HepG2 (cell line): ENCODE measurements around the gene ARHGEF16. TPM values are rescaled to one million over a fixed set of nuclear protein-coding genes. Genes with fewer than 3 reads are reported as not detected.

ENCODE experiments used
- ATAC-seq: fragments of 200-7000 bp; cut with Tn5 transposase; 3 replicates; pipeline ENCODE4 v1.9.1; 2020; ENCODE audit warnings: mild to moderate bottlenecking, moderate library complexity
- BruUV-seq: library from RNA; stranded (reverse); fragments of 400-500 nt; replicated peaks from 2 replicates; lab custom pipeline; 2021; lab: Mats Ljungman, UMichigan
- CTCF ChIA-PET: fragments of 300-600 bp; formaldehyde crosslinking; extraction: SDS; loops from one replicate; lab custom pipeline; 2021; ENCODE audit warnings: low total read pairs, inconsistent platforms, low intra/inter-chr PET ratio; lab: Yijun Ruan, JAX
- POLR2A ChIA-PET: fragments of 350-600 bp; sonication (Branson Sonifier 250); formaldehyde crosslinking; loops from one replicate; lab custom pipeline; 2020; ENCODE audit warnings: antibody characterized with exemption, inconsistent platforms; lab: Yijun Ruan, JAX
- DNase-seq: peaks from one replicate; pipeline ENCODE4 v3.0.0-alpha.2; 2015; ENCODE audit warnings: low spot score
- FAIRE-seq: peaks from 3 replicates; lab custom pipeline; 2011; peaks lifted over from hg19 to GRCh38; lab: Jason Lieb, UNC
- H2AFZ ChIP-seq: one replicate; pipeline ENCODE4 v1.6.1; 2011; ENCODE audit warnings: low read length, inconsistent platforms
- H3K27ac ChIP-seq: fragments of 300-600 bp; 3 replicates; pipeline ENCODE4 v1.8.0; 2011; ENCODE audit warnings: mixed run types, mild to moderate bottlenecking, mixed read lengths, low read length, inconsistent platforms; ENCODE audit not compliant: insufficient read depth; ENCODE audit errors: extremely low read length
- H3K27me3 ChIP-seq, 2 experiments: fragments of 200-600 bp in 1 of 2; 2 replicates in 1 of 2; 3 replicates in 1 of 2; pipeline versions ENCODE4 v1.6.0 to v1.8.0; 2011; ENCODE audit warnings: low read length in 2 of 2, mild to moderate bottlenecking in 2 of 2, moderate library complexity in 2 of 2, inconsistent platforms in 1 of 2; ENCODE audit not compliant: insufficient read depth in 2 of 2, control insufficient read depth in 1 of 2
- H3K36me3 ChIP-seq, 2 experiments: fragments of 200-600 bp in 1 of 2; replicated peaks in 1 of 2; 2 replicates in 1 of 2; 3 replicates in 1 of 2; pipeline versions ENCODE4 v1.5.1 to v1.8.0; 2011; ENCODE audit warnings: low read length in 2 of 2, inconsistent platforms in 1 of 2; ENCODE audit not compliant: insufficient read depth in 2 of 2, control insufficient read depth in 1 of 2
- H3K4me1 ChIP-seq: 2 replicates; pipeline ENCODE4 v1.5.1; 2012; ENCODE audit warnings: low read length, inconsistent platforms; ENCODE audit not compliant: insufficient read depth
- H3K4me2 ChIP-seq: 2 replicates; pipeline ENCODE4 v1.6.0; 2011; ENCODE audit warnings: low read depth, low read length, inconsistent platforms
- H3K4me3 ChIP-seq, 3 experiments: fragments of 200-600 bp in 1 of 3; sonication (generic), shearing (Covaris generic) in 1 of 3; replicated peaks in 1 of 3; 2 replicates each; pipeline ENCODE4 v1.5.1; 2011 to 2016; ENCODE audit warnings: low read length in 3 of 3, inconsistent platforms in 2 of 3, low read depth in 2 of 3, mild to moderate bottlenecking in 2 of 3, control low read depth in 1 of 3, mixed read lengths in 1 of 3; ENCODE audit not compliant: insufficient read depth in 1 of 3
- H3K79me2 ChIP-seq: one replicate; pipeline ENCODE4 v1.6.1; 2011; ENCODE audit warnings: low read length, inconsistent platforms; ENCODE audit not compliant: insufficient read depth
- H3K9ac ChIP-seq: 2 replicates; pipeline ENCODE4 v1.6.0; 2011; ENCODE audit warnings: mild to moderate bottlenecking, low read depth, low read length, inconsistent platforms; ENCODE audit not compliant: insufficient read depth
- H3K9me3 ChIP-seq: 2 replicates; pipeline ENCODE4 v1.5.1; 2012; ENCODE audit warnings: mild to moderate bottlenecking, low read length
- H4K20me1 ChIP-seq: 2 replicates; pipeline ENCODE4 v1.6.0; 2011; ENCODE audit warnings: inconsistent platforms, mild to moderate bottlenecking, low read length, moderate library complexity; ENCODE audit not compliant: insufficient read depth
- AGO2 ChIP-seq: fragments of 200-400 bp; formaldehyde crosslinking; optimal IDR thresholded peaks from 2 replicates; pipeline ENCODE3; 2017; ENCODE audit warnings: mild to moderate bottlenecking, low read depth, low read length, moderate library complexity
- ATF5 ChIP-seq: sonication (generic); formaldehyde crosslinking; IDR thresholded peaks from 2 replicates; pipeline ENCODE4 v1.4.0; 2020; ENCODE audit warnings: mild to moderate bottlenecking, low read depth, missing genetic modification reagents
- HMG20A ChIP-seq: IDR thresholded peaks from 2 replicates; pipeline ENCODE4 v1.6.1; 2016; ENCODE audit warnings: borderline replicate concordance
- POLR2G ChIP-seq: fragments of 200-400 bp; formaldehyde crosslinking; IDR thresholded peaks from 2 replicates; pipeline ENCODE4 v1.6.1; 2018; ENCODE audit warnings: mild to moderate bottlenecking, low read depth, low read length, moderate library complexity
- ZNF746 ChIP-seq: sonication (generic); formaldehyde crosslinking; IDR thresholded peaks from 2 replicates; pipeline ENCODE4 v1.8.0; 2022; ENCODE audit warnings: mild to moderate bottlenecking, missing genetic modification reagents
- WGBS: methylation state at CpG from one replicate; pipeline ENCODE4 v1.1.6; 2017; ENCODE audit warnings: low lambda C conversion rate; 5-methylcytosine and 5-hydroxymethylcytosine counted together
- in situ Hi-C: cut with HindIII; loops from 2 replicates; pipeline ENCODE4 v1.10.0; 2017; ENCODE audit warnings: low pct_unique_long_range_greater_than_20kb; ENCODE audit not compliant: extremely low pct_ligation_motif_present
- intact Hi-C: fragments of 100-400 bp; cut with micrococcal nuclease; formaldehyde crosslinking; loops from one replicate; pipeline ENCODE4 v1.10.0; 2022; ENCODE audit not compliant: unreplicated experiment
- polyA plus RNA-seq, 8 experiments: library from polyadenylated mRNA; depleted of rRNA in 3 of 8; stranded (reverse) in 7 of 8; unstranded in 1 of 8; fragments of >200 nt; fragmentation: Illumina TruSeq in 4 of 8; extraction: Trizol in 4 of 8; gene quantifications; 2 replicates each; pipeline versions ENCODE4 v1.2.1 to v1.2.3, GENCODE V29; 2011 to 2016; ENCODE audit warnings: low read depth in 4 of 8, missing spikeins in 1 of 8, mixed read lengths in 1 of 8; ENCODE audit not compliant: insufficient read depth in 1 of 8
- total RNA-seq, 5 experiments: library from RNA; depleted of rRNA; stranded (reverse); fragments of >200 nt; fragmentation: Illumina TruSeq; extraction: Trizol; gene quantifications; 2 replicates each; pipeline ENCODE4 v1.2.3, GENCODE V29; 2016; ENCODE audit warnings: low read depth in 1 of 5

ARHGEF16 gene
- total and polyA plus RNA-seq, 2 of the 13 experiments (the other 11 are each of a cell fraction or from before 2014, with no cell fraction given) = 20.3 to 39.9 TPM

DNA sequence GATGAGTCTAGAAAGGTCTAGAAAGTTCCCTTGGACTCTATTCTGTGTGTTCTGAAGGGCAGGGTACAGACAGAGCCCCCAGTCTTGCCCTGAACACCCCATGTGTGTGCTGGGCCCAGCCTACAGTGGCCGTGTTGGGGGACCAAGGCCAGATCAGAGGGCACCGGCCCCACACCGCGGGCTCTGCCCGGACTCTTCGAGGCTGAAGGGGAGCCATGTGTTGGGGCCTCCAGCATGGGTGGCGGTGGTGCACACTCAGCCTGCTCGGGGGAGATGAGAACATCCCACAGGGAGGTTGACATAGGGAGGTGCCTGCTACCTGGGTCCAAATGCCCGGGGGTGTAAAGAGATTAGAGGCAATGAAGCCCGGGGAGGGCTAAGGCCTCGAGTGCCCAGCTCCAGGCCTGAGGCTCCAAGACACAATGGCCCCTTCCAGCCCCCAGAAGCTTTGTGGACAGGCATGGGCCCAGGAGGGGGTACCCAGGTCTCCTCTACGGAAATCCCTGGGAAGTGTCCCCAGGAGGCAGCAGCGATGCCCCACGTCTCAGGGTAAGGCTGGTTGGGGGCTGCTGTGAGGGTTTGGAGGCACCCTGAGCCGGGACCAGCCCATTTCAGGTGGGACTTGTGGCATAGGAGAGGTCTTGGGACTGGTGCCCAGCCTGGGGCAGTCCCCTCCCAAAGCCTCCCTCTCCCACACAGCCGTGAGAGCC, 12.1 kb downstream of the ARHGEF16 start:
- no peak overlapping the region for H3K4me3 ChIP-seq
- peaks cover 2 to 13% of the 10 kb centered on the region in 2 experiments; a peak in 4 of 5 replicates for H3K36me3 ChIP-seq
- H3K27ac ChIP-seq = no peak overlapping the region
- H3K27me3 ChIP-seq = no peaks in the 10 kb centered on the region
- H3K9me3 ChIP-seq = no peaks in the 10 kb centered on the region
- TF ChIP-seq AGO2 (peak; percentile 84), ZNF746 (CRISPR knock-in tag) (no peak), ATF5 (no peak)
- H3K79me2 ChIP-seq = peaks cover 3% of the 10 kb centered on the region
- no peak overlapping the region for H2AFZ ChIP-seq
- no peak overlapping the region for H3K9ac ChIP-seq
- no peaks in the 10 kb centered on the region for H4K20me1 ChIP-seq
- ATAC-seq (no peak), DNase-seq (no peak), FAIRE-seq (no peak)
- in situ Hi-C loops (no loop called here), intact Hi-C loops (no loop called here)
- H3K4me2 ChIP-seq = no peak overlapping the region
- no TSS peak for BruUV-seq
- H3K4me1 ChIP-seq = peaks cover 18% of the 10 kb centered on the region
- CTCF ChIA-PET = no interaction called here
- WGBS = 99% methylated on average over 11 of the region's 16 CpGs
- POLR2A ChIA-PET = interaction anchor here (1.5 kb wide), 1 partner anchor 10 kb away, joined by 5 read pairs; no protein-coding TSS in a partner anchor

DNA sequence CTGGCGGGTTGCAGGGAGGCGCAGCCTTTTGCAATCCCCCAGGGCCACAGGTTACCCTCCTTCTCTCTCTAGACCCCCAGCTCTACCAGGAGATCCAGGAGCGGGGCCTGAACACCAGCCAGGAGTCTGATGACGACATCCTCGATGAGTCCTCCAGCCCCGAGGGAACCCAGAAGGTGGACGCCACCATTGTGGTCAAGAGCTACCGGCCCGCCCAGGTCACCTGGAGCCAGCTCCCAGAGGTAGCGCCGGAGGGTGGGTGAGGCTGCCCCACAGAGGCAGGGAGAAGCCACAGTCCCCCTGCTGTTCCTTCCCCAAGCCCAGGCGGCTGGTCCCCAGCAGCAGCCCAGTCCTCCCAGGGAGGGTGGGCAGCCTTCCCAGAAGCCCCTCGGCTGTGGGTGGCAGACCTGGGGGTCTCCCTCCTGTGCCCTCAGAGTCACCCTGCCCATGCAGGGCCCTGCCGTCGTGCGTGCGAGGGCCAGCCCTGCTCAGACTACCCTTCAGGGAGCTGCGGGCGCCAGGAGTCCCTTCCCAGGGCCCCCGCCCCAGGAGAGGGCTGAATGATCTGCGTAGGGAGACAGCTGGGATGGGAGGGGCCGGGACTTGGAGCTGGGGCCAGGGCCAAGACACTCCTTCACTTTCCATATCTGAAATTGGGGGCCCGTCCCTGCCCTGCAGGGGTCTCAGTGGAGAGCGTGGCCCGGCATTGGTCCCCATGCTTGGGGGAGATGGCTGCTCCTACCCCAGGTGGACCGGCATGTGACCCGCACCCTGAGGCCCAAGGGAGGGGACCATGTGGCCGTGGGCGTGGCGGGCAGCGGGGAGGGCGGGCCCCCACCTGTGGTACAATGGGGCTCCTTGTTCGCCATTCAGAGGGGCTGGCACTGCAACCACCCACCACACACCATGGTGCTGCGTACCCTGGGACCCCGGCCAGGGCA, 12.9 kb downstream of the ARHGEF16 start:
- no peaks in the 10 kb centered on the region for H3K9me3 ChIP-seq
- H3K27me3 ChIP-seq = no peaks in the 10 kb centered on the region
- H3K36me3 ChIP-seq = peaks cover 2 to 11% of the 10 kb centered on the region in 2 experiments; a peak in 4 of 5 replicates
- ATAC-seq = no peak
- CTCF ChIA-PET = no interaction called here
- no peak overlapping the region for H3K27ac ChIP-seq
- POLR2A ChIA-PET = interaction anchor here (1.9 kb wide), 1 partner anchor 10 kb away, joined by 7 read pairs; no protein-coding TSS in a partner anchor
- no peak for DNase-seq
- H3K9ac ChIP-seq = no peak overlapping the region
- 92% methylated on average over 7 of the region's 35 CpGs for WGBS
- no TSS peak for BruUV-seq
- TF ChIP-seq AGO2 = peak; percentile 65
- TF ChIP-seq POLR2G = 0 out of 2 replicates have a peak, but pooled peaks have one; percentile 24
- no peak for TF ChIP-seq HMG20A (CRISPR knock-in tag)
- in situ Hi-C loops = no loop called here
- no peaks in the 10 kb centered on the region for H3K79me2 ChIP-seq
- no peaks in the 10 kb centered on the region for H4K20me1 ChIP-seq
- no peak overlapping the region for H3K4me2 ChIP-seq
- no peak for FAIRE-seq
- no peak overlapping the region for H3K4me3 ChIP-seq
- intact Hi-C loops = no loop called here
- H2AFZ ChIP-seq = no peak overlapping the region
- H3K4me1 ChIP-seq = peaks cover 24% of the 10 kb centered on the region
